Middle frontal gyrus (tissue), 1 donor: ENCODE measurements around the gene KRTAP5-1.

Experiments used
- DNase-seq: peaks from one replicate; pipeline ENCODE4 v3.0.0-alpha.2; 2015; ENCODE audit warnings: low spot score; ENCODE audit errors: extremely low spot score

Gene KRTAP5-1

DNA sequence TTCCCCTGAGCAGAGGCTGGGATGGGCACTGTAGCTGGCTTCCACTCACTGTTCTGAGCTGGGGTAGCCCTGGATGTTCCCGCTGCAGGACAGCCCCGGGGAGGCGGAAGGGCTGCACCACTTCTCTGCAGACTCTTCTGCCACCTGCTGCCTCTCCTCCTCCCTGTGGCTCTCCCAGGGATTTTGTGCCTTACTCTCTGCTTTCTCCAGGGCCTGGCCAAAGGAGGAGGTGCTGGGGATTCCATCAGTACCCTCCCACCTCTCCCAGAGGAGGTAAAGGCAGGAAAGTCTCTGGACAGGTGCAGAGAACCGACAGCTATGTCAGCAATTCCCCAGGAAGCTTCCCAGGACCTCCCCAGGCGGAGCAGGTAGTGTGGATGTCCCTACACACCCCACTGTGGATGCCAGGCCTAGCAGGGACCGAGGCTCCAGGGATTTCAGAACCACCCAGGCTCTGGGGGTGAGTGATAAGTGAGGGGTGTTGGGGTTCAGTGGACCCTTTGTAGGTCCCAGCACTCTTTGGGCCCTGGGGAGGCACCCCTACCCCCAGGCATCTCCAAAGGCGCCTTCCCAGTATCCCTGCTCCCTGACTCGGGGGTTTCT is 24.3 kb downstream of the KRTAP5-1 start:
- no peak for DNase-seq

DNA sequence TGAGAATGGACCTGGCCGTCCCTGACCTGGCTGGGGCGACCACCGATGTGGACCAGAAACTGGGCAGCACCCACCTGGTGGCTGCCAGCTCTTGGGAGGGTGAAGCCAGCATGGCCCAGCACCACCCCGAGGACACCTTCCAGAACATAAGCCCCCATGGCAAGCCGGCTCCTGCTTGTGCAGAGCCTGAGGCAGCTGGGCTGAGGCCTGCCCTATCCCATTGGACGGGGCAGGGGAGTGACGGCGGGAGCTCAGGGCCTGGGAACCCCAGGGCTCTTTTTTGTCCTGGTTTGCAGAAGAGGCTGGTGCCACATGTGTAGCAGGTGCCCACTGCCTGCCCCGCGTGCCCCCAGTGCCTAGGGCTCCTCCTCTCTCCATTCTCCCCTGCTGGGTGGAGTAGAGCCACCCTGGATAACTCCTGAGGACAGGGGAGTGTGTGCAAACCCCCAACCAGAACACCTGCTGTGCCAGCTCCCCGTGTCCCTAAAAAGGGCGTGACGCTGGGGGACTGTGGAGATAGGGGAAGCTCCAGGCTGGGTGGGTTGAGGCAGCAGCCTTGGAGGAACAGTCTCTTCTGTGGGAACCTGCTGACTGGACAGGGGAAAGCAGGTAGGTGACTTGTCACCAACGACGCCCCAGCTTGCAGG is 25.0 kb downstream of the KRTAP5-1 start:
- no peak for DNase-seq

DNA sequence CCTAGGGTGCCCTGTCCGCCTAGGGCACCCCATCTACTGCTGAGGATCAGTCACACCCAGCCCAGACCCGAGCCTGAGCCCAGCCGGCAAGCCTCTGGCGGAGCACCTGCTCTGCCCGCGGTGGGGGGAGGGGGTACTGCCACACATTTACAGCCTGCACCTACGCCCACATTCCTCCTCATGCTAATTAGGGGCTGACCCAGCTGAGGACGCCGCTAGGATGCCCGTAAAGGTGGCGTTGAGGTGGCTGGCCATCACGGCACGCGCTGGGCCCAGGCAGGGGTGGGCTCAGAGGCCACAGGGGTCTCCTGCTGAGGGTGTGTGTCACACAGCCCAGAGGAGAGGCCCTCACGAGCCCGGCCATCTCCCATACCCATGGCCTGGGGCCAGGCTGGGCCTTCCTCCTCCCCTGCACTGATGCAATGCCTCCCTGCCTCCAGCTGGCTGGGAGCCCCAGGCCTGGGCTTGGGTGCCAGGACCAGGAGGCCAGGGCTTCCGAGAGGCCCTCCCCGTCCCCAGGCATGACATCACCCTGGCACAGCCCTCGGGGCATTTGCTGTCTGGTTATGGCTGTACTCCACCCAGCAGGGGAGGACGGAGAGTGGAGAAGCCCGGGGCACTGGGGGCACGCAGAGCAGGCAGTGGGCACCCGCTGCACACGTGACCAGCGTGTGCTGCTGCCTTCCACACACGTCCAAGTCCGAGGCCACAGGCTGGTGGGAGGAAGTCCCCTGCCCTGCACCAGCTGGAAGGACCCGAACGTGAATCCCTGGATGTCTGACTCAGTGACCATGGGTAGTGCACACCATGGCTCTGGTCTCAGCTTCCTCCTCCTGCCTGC is 25.8 kb downstream of the KRTAP5-1 start:
- peak; percentile 82 for DNase-seq

DNA sequence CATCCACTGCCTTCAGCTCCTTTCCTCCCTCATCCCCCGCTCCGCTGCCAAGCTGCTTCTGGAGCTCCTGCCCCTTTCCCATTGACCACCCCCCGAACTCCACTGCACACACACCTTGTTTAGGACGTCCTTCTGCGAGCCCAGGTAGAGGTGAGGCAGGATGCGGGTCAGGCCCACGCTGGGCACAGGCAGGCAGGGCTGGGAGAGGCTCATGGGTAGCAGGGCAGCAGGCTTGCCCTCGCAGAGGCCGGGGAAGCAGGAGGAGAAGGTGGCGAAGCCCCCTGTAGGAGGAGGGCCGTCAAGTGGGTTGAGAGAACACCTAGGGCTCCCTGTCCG is 26.3 kb downstream of the KRTAP5-1 start:
- no peak for DNase-seq

DNA sequence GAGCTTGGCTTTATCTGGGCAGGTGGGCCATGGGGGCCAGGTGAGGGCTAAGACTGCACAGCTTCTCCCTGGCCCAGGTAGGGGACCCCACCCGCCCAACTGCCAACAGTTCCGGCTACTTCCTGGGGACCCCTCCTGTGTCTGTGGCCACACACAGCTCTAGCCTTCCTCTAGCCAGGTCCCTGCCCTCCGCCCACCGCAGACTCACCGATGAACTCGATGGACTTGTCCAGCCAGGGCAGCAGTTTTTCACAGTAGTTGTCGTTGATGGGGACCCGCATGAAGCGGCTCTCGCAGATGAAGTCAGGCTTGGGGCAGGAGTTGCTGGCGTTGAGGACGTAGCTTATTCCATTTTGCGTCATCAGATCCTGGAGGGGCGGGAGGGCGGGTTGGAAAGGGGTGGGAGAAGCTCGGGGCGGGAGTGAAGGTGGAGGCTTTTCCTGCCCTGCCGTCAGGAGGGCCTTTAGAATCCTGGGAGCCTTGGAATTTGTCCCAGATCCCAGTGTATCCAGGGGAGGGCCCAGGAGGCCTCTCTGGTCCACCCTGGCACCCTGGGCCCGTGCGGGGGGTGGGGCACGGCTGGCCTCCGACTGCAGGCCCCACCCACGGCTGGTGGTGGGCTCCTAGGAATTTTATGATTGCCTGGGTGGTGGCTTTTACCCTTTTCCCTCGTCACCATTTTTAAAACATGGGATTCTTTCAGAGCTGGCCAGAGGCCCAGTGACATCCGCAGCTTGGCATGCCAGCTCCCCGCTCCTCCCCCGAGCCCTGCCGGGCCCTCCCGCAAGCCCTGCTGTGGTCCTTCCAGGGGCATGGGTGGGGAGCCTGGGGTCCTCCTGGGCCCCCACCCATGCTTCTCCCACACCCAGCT is 26.9 kb downstream of the KRTAP5-1 start:
- no peak for DNase-seq

DNA sequence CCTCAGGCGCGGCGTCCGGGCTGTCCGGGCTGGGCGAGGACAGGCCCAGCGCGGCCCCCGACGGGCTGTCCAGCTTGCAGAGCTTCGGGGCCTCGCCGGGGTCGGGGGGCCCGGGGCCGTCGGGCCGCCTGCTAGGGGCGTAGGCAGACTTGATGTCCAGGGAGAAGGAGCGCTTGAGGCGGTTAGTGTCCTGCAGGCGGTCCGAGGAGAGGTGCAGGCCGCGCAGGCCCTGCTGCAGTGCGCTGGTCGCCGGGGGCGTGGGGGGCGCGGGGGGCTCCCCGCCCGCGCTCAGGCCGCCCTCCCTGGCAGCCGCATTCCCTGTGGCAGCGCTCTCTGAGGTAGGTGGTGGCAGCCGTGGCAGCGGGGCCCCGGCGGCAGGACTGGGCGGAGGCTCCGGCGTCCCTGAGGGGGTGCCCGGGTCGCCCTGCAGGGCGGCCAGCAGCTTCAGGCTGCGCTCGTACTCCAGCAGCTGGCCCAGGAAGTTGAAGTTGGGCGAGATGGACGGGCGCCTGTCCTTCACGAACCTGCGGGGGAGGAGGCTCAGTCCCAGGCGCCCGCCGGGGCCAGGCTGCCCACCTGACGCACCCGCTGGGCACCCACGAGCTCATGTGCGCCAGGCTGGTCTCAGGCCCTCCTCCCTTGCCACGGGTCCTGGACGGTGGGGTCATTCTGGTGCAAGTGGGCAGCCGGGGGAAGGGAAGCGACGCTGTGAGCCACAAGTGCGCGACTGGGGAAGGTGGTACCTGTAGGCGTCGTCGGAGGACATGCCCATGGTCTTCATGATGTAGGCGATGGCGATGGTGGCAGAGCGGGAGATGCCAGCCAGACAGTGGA is 27.8 kb downstream of the KRTAP5-1 start:
- no peak for DNase-seq

DNA sequence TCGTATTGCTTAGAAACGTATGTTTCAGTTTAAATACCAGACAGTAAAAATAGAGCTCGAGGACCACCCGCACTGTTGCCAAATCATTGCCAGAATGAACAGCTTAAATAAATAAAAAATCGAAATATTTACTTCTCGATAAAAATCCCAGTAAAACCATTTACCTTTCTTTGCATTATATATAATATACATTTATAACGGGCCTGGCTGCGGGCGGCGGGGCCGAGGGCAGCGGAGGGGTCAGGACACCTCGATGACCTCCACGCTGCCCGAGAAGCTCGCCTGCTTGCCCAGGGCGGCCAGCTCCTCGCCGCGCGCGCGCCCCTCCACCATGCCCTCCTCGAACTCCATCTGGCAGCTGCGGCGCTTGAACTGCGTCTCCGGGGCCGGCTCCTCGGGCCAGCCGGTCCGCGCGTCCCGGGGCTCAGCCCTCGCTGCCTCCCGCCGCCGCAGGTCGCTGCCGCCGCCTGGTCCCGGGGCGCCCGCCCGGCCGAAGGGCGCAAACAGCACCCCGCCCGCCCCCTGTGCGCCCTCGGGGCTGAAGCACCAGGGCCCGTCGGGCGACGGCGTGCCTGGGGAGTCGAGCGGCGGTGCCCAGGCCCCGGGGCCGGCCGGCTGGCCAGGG is 28.7 kb downstream of the KRTAP5-1 start:
- no peak for DNase-seq

DNA sequence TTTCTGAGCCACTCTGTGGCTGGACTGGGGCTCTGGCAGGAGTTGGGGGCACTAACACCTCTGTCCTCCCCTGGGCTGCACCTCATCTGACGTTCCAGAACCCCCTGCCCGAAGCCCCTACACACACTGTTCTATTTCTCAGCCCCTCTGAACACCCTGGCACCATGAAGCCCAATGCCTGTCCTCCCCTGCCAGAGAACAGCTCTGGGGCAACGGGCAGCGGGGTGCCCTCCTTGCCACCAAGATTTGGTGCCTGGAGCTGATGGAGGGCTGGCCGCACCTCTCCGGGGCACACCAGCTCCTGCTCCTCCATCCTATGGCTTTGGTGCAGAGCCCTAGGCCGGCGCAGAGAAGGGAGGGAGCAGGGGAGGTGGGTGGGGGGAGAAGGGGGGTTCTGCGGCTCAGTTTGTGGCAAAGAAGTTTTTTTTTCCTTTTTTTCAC is 29.4 kb downstream of the KRTAP5-1 start:
- no peak for DNase-seq

DNA sequence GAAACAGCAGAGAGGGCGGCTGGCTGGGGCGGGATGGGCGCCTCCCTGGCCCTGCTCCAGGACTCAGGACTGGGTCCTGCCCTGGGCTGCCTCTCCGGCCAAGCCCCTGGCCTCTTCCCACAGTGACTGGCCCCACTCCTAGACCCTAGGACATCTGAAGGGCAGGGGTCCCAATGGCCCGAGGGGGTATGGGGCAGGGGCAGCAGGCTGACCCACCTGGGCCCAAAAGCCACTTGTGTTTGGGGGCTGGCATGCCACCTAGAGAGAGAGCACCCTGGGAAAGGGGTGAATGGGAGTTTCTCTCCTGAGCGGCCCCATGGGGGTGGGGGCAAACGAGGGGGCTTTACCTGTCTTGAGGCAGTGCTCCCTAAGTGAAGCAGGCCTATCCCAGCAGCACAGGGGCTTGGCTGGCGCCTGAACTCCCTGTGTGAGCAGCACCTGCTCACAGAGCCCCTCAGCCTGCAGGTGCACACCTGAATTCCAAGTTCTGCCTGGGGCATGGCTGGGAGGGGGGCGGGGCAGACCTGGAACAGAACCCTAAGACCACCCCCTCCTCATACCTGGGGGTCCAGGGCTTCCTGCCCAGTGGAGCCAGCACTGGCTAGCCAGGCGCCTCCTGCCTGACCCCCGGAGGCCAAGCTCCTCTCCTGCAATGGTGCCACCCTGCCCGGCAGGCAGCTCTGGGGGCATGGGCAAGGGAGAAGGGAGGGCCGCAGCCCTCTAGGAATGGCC is 29.9 kb downstream of the KRTAP5-1 start:
- no peak for DNase-seq

DNA sequence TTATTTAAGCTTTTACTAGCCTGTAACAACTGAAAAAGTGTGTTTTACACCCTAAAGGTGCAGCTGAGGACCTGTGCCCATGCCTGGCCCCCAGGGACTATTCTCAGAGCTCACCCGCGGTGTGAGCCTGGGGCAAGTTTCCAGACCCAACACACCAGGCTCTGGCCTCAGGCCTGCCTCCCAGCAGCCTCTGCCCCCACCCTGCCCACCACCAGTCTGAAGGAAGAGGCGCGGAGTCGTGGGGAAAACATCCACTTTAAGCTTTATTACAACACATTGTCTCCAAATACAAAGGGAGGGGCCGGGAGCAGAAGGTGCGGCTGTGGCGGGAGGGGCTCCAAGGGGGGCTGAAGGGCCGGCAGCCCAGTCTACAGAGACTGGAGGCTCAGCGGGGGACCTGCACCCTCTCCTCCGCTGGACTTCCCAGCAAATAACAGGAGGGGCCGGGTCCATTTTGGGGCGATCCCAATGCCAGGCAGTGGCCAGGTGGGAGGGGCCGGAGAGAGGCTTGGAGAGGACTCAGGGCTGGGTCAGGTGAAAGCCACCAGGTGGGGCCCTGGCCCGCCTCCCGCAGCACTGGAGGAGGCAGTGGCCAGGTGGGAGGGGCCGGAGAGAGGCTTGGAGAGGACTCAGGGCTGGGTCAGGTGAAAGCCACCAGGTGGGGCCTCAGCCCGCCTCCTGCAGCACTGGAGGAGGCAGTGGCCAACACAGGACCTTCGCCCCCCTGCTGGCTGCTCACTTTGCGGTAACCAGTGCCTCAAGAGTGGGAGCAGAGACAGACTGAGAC is 31.1 kb downstream of the KRTAP5-1 start:
- no peak for DNase-seq

DNA sequence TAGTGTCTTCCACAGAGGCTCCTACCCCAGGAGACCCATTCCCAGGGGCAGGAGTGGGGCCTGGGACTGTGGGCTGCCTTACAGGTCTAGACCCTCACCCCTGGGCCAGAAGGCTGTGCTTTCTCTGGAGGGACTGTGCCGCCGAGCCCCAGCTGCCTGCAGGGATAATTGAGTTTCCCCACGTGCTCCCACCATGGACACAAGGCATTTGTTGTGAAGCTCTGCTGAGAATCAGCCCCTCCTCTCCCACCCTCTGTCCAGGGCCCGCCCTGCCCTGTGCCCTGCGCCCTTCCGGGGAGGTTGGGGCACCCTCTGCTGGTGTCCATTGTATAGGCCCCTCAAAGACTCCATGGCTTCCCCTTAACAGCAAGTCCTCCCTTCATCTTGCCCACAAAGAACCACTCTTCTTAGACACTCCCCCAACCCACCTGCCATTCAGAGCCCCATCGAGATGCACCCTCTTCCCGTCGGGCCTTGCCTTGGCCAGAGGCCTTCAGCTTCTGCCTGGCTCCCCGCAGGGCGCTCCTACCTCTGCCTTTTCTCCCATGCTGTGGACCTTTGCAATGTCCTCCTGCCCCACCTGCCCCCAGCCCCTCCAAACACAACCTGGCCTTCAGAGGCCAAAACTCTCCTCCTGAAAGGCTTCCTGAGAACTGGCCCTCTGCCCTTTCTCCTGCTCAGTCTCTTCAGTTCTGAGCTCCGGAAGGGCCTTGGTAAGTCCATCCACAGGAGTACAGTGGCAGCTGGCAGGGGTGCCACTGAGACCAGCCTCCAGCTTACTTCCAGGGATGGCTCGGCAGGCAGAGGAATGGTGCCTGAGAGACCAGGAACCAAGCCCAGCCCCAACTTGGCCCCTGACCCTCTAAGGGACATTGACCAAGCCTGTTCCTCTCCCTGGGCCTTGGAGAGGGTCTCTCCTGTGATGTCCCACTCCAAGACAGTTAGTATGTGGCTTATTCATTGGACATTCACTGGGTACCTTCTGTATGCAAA is 35.4 kb downstream of the KRTAP5-1 start:
- no peak for DNase-seq

DNA sequence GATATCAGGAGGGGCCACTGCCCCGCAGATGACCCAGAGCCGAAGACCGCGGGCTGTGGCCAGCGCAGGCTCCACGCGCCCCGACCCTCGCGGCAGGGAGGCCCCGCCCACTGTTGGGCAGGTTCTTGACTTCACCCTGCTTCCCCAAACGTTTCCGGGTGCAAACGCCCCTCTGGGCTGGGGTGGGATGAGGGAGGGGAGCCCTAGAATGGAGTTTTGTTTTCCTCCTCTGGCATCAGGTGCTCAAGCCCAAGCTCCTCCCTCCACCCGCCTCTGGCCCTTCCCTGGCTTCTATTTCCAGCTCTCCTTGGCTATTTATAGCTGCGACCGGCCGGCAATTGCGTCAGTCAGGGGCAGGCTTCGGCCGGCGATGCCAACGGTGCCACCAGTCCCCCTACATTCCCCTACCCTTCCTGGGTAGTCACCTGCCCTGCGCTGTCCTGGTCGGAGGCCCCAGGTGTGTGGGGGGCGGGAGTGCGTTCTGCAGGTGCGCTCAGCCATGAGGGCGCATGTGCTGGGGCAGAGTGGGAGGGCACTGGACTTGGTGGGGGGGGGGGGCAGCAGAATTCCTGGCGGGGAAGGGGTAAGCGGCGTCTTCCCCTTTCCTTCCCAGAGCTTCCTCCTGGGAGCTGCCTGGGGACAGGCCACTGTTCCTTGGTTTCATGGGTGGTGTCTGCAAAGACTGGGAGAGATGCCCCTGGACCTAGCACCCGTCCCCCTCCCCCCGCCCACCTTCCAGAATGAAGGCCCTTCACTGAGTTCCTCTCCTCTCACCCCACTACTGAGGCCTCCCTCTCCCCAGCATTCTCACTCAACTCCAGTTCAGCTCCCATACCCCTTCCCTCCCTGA is 36.6 kb downstream of the KRTAP5-1 start:
- no peak for DNase-seq

DNA sequence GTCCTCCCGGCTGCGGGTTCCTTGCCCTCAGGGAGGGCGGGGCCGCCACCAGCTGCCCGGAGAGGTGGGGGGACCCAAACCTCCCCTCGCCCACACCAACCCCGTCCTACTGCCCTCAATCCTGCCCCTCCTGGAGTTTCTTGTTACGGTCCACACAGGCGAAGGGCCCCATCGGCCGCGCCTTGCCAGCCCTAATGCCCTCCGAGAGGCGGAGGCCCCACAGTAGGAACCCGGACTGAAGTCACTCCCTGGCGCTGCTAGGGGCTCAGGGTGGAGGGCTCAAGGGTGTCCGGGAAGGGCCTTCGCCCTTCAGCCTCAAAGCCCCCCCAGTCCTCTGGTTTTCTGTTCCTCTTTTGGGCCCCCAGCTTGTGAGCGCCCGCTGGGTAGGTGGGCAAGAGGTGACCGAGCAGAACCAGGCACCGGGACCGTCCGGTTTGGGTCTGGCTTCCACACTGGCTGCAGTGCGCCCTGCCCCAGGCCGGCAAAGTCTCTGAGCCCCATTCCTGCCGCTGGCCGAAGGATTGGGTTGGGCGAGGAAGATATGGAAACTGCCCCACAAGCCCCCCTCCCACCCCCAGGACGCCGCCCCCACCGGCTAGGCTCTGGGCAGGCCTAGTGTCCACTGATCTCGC is 37.5 kb downstream of the KRTAP5-1 start:
- no peak for DNase-seq

DNA sequence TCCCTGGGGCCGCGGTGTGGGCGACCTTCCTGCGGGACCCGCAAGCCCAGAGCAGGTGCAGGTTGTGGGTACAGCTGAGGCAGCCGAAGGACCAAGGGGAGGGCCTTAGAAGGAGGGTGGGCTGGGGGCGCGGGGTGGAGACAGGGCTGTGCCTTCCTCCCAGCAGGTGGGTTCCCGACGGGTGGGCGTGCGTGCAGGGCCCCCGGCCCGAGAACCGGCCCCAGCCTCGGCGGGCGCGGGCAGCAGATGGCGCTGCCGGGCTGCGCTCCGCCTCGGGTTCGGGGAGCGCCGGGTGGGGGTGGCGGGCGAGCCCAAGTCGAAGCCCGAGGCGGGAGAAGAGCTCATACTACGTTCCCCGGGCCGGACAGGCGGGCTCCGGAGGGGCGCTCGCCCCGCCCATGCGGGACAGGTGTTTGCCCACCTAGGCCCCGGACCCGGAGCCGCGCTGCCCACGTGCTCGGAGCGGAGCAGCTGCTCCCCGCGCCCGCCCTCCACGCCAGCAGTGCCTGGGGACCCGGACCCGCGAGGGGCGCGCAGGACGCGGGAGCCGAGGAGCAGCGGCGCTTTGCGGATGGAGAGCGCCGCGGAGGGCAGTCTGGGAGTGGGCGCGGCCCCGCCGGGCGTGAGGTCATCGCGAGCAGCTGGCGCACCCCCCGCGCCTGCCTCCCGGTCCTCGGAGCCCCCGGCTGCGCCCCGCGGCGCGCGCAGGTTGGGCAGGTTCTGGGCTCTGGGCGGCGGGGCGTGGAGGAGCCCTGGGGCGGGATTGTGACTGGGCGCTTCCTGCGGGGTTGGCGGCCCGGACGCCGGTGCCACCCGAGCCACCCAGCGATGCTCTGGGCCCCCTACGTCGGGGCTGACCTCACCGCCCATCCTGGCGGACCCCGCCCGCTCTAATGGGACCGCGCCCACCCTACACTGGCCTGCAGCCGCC is 38.3 kb downstream of the KRTAP5-1 start:
- DNase-seq, result no peak

DNA sequence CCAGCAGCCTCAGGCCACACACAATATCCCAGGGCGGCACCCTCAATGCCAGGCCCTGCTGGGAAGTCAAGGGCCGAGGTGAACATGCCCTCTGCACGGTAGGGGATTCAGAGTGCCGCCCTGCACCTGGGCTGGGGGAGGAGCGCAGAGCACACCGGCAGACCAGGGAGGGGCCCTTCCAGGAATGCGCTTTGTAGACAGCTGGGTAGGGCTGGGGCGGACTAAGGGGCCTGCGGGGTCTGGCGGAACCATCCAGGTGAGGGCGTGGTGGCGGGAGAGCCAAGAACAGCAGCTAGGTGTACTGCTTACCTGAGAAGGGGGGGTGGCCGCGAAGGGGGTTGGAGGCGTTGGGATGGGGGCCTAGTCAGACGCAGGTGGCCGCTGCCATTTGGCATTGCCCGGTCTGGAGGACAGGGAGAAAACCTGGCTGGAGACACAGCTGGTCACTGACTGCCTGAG is 39.0 kb downstream of the KRTAP5-1 start:
- no peak for DNase-seq
